H1 (cell line): ENCODE results near the gene CAMSAP3. TPM values are rescaled to one million over a fixed set of nuclear protein-coding genes. Genes with fewer than 3 reads are reported as not detected.

ENCODE experiments used
- ATF2 ChIP-seq: IDR thresholded peaks from 2 replicates; pipeline ENCODE4 v1.6.1; 2012; ENCODE audit warnings: low read length, inconsistent platforms
- E2F6 ChIP-seq: IDR thresholded peaks from 2 replicates; pipeline ENCODE4 v1.6.1; 2012; ENCODE audit warnings: inconsistent platforms
- EZH2 ChIP-seq: fragments of 200-600 bp; sonication (generic); IDR thresholded peaks from 2 replicates; pipeline ENCODE4 v1.7.1; 2012; ENCODE audit warnings: low read depth, mild to moderate bottlenecking, moderate library complexity, low read length, inconsistent platforms; ENCODE audit not compliant: severe bottlenecking
- GABPA ChIP-seq: IDR thresholded peaks from 2 replicates; pipeline ENCODE4 v1.6.1; 2011; ENCODE audit warnings: mild to moderate bottlenecking, low read length, moderate library complexity, borderline replicate concordance; ENCODE audit not compliant: insufficient read depth
- HDAC6 ChIP-seq: IDR thresholded peaks from one replicate; pipeline ENCODE4 v1.7.1; 2012; ENCODE audit warnings: low read depth, mild to moderate bottlenecking, inconsistent platforms, low read length, moderate library complexity
- PHF8 ChIP-seq: fragments of 200-600 bp; sonication (generic); conservative IDR thresholded peaks from 2 replicates; pipeline ENCODE4 v1.7.1; 2012; ENCODE audit warnings: low read depth, mild to moderate bottlenecking, inconsistent platforms, low read length, moderate library complexity
- SP2 ChIP-seq: IDR thresholded peaks from 2 replicates; pipeline ENCODE4 v1.6.1; 2012; ENCODE audit warnings: mild to moderate bottlenecking, low read length, inconsistent platforms
- polyA plus RNA-seq, 7 experiments: library from polyadenylated mRNA; depleted of rRNA in 3 of 7; stranded (reverse) in 5 of 7; unstranded in 2 of 7; fragments of >200 nt in 5 of 7; fragments of 200-250 nt in 2 of 7; gene quantifications; 1 replicate in 5 of 7; 2 replicates in 1 of 7; 4 replicates in 1 of 7; pipeline versions ENCODE4 v1.2.1 to v1.2.3, GENCODE V29; 2011 to 2013; ENCODE audit warnings: missing spikeins in 2 of 7, mixed read lengths in 2 of 7
- total RNA-seq: library from RNA; stranded (reverse); fragmentation: NEBNext Ultra II Directional; extraction: Animal tissue kit (Norgen Biotek cat#: 25700); gene quantifications from 2 replicates; pipeline ENCODE4 v1.2.1, GENCODE V29; 2021

The CAMSAP3 gene
- total and polyA plus RNA-seq, 2 of the 8 experiments (the other 6 are each of a cell fraction or from before 2014, with no cell fraction given) = 11.4 to 30.4 TPM

GRCh38 chr19:7596211-7596937 is 711 bp downstream of the CAMSAP3 start (continued):
- TF ChIP-seq PHF8 = 0 out of 2 replicates have a peak, but pooled peaks have one; percentile 0
- TF ChIP-seq EZH2 = no peak
- no peak for TF ChIP-seq SP2
- no peak for TF ChIP-seq GABPA
- no peak for TF ChIP-seq HDAC6
- TF ChIP-seq E2F6 = no peak
- TF ChIP-seq ATF2 = no peak
- TF ChIP-seq, all 59 proteins: peak for 2
